ENCODE results near the gene MSX1. TPM values are rescaled to one million over a fixed set of nuclear protein-coding genes. Genes with fewer than 3 reads are reported as not detected.
A peak's percentile ranks its signal among the peaks of the same experiment; 100 is the strongest.

The MSX1 gene
- total and polyA plus RNA-seq, 11 donors, result 2.2 to 7.4 (median 4.2) TPM

DNA sequence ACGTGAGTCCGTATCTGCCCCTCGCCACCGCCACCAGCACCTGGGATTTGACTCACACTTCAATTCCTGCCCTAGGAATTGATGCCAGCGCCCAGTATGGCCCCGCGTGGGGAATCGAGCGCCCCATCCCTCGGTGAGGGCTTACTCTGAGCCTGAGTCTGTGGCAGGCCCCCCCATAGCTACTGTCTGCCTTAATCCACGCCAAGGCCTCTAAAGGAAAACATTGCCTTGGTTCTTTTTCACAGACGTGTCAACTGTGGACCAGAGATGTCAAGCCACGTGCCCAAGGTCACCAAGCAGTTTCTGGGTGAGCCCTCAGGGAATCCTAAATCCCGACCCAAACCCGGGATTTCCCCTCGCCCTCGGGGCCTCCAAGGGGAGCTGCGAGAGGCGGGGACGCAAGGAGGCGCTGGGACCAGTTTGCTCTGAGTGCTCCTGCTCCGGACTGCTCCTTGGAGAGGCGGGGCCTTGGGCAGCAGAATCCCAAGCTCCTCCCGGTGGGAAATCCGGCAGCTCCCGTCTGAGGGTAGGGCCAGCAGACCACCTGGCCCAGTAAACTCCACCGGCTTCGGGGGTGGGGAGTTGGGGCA is 12.9 kb downstream of the MSX1 start:
- no peak overlapping the region for H3K27ac ChIP-seq
- DNase-seq, result peak in 1 of 5 donors; percentile 13
- 3 to 4% (median 4%) methylated on average over 18 to 28 of the region's 28 CpGs for WGBS, 4 donors
- TF ChIP-seq CTCF (IDR thresholded peaks at IDR 0.05) (no peak), POLR2A (IDR thresholded peaks at IDR 0.05) (no peak)
- peaks cover 0 to 27% (median 4%) of the 10 kb centered on the region in 12 donors for H3K4me1 ChIP-seq
- H3K27me3 ChIP-seq, result peaks cover 73 to 100% (median 96%) of the 10 kb centered on the region in 9 donors
- H3K9me3 ChIP-seq, result no peaks in the 10 kb centered on the region
- intact Hi-C loops (cut with DNase I), result loop anchor here in 4 of 10 donors (10.0 kb wide), 2 partner anchors 198 to 388 kb away; no protein-coding TSS in a partner anchor
- no peak for ATAC-seq
- H3K36me3 ChIP-seq, result no peaks in the 10 kb centered on the region
- H3K4me3 ChIP-seq, result peak overlapping the region in 1 of 12 donors; percentile 11

GRCh38 chr4:4873203-4873602 is 13.7 kb downstream of the MSX1 start:
- intact Hi-C loops (cut with DNase I), result loop anchor here in 4 of 10 donors (10.0 kb wide), 2 partner anchors 198 to 388 kb away; no protein-coding TSS in a partner anchor
- Histone ChIP-seq H3K27ac (no peak overlapping the region), H3K27me3 (peaks cover 70 to 100% (median 94%) of the 10 kb centered on the region in 9 donors), H3K36me3 (no peaks in the 10 kb centered on the region), H3K9me3 (no peaks in the 10 kb centered on the region), H3K4me1 (peaks cover 0 to 23% (median 4%) of the 10 kb centered on the region in 12 donors), H3K4me3 (no peak overlapping the region)
- 19 to 31% (median 23%) methylated on average over 11 of the region's 11 CpGs for WGBS, 4 donors
- DNase-seq (no peak), ATAC-seq (no peak)
- TF ChIP-seq POLR2A (IDR thresholded peaks at IDR 0.05) (no peak), CTCF (IDR thresholded peaks at IDR 0.05) (no peak)

DNA sequence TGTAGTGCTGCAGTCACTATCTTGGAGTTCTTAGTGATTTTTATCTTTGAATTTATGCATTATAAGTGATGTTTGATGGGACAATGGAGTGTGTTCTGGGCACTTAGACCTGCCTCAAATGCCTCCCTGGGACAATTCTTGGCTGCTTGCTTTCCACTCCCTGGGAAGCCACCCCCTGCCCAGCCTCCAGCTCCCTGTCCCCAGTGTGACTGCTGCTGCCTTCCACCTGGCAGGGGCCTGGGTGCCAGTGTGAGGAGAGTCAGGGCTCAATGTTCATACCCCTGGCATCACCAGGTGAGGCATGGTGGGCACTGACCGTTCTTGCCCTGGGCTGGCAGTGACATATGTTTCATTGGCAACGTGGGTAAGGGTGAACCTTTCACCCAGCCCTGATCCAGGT is 14.8 kb downstream of the MSX1 start:
- H3K27ac ChIP-seq, result no peak overlapping the region
- intact Hi-C loops (cut with DNase I), result loop anchor here in 4 of 10 donors (10.0 kb wide), 2 partner anchors 199 to 389 kb away; no protein-coding TSS in a partner anchor
- H3K4me3 ChIP-seq, result no peak overlapping the region
- no peak for TF ChIP-seq CTCF (IDR thresholded peaks at IDR 0.05)
- TF ChIP-seq POLR2A (IDR thresholded peaks at IDR 0.05), result no peak
- no peak for ATAC-seq
- H3K36me3 ChIP-seq, result no peaks in the 10 kb centered on the region
- no peaks in the 10 kb centered on the region for H3K9me3 ChIP-seq
- DNase-seq, result no peak
- peaks cover 0 to 16% (median 4%) of the 10 kb centered on the region in 12 donors for H3K4me1 ChIP-seq
- whole genome bisulfite sequencing, 4 donors, result 67 to 72% (median 69%) methylated on average over 2 of the region's 2 CpGs
- peaks cover 60 to 99% (median 90%) of the 10 kb centered on the region in 9 donors for H3K27me3 ChIP-seq

DNA sequence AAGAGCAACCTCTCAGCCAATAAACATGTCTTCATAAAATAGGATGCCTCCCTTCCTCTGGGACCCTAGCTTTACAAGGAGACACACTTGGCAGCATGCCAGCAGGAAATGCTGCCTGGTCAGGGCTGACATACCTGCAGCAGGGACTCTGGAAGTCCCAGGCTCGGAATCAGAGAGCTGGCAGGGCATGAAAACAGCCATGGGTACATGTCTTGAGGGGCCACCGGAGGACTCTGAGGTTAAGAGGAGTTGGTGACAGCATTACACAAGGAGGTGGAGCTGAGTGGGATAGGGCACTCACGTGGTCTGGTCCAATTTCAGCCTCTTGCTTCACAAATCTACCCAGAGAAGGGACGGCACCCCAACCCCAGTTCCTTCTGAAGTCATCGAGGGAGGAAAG is 15.7 kb downstream of the MSX1 start:
- no peak for ATAC-seq

More for the DNA sequence above, 15.7 kb downstream of the MSX1 start:
- no peak for DNase-seq
- Histone ChIP-seq H3K4me1 (peaks cover 0 to 12% (median 2%) of the 10 kb centered on the region in 12 donors), H3K4me3 (no peak overlapping the region), H3K27me3 (peaks cover 51 to 98% (median 84%) of the 10 kb centered on the region in 9 donors), H3K36me3 (no peaks in the 10 kb centered on the region), H3K9me3 (no peaks in the 10 kb centered on the region), H3K27ac (no peak overlapping the region)
- intact Hi-C loops (cut with DNase I), result loop anchor here in 5 of 10 donors (5.0 to 10.0 kb wide), 3 partner anchors 200 to 390 kb away; no protein-coding TSS in a partner anchor
- TF ChIP-seq CTCF (IDR thresholded peaks at IDR 0.05) (no peak), POLR2A (IDR thresholded peaks at IDR 0.05) (no peak)
- 22 to 37% (median 30%) methylated on average over 5 of the region's 5 CpGs for WGBS, 4 donors

Data from heart left ventricle (tissue), 16 donors.